Vagina (tissue), 2 donors: ENCODE measurements around the gene CD52.

Experiments used
- CTCF ChIP-seq, 3 experiments: fragments of 450-650 bp in 2 of 3; fragments of 200-600 bp in 1 of 3; sonication (generic) in 1 of 3; IDR thresholded peaks; one replicate each; pipeline ENCODE4 v1.5.1; 2017 to 2019; ENCODE audit warnings: antibody characterized with exemption in 3 of 3, mild to moderate bottlenecking in 2 of 3, moderate library complexity in 2 of 3
- POLR2A ChIP-seq, 2 donors: fragments of 450-650 bp; IDR thresholded peaks; one replicate each; pipeline ENCODE4 v1.6.1; 2017; ENCODE audit warnings: antibody characterized with exemption in 2 of 2, mild to moderate bottlenecking in 2 of 2, moderate library complexity in 2 of 2
- POLR2AphosphoS5 ChIP-seq, 2 donors: sonication (generic); formaldehyde crosslinking; IDR thresholded peaks; one replicate each; pipeline ENCODE4 v1.9.0; 2017; ENCODE audit warnings: antibody characterized with exemption in 2 of 2, mild to moderate bottlenecking in 2 of 2, low read depth in 1 of 2; ENCODE audit not compliant: insufficient read depth in 1 of 2

- no peak for TF ChIP-seq POLR2A (IDR thresholded peaks at IDR 0.05)
- TF ChIP-seq CTCF (IDR thresholded peaks at IDR 0.05): no peak
- TF ChIP-seq POLR2AphosphoS5 (IDR thresholded peaks at IDR 0.05; ENCODE audit: insufficient read depth in 1 of 2, low read depth in 1 of 2): no peak
Measured at GRCh38 chr1:26337206-26337535, 19.4 kb downstream of the CD52 start.
